Activated CD8-positive, alpha-beta memory T cell treated with anti-CD3 and anti-CD28 coated beads, Interleukin-2, amount 10 ng/mL, durations not matched to agents 7 days and 5 days (primary cell): Measurements from ENCODE around the gene PGAM5. TPM values are rescaled to one million over a fixed set of nuclear protein-coding genes. Genes with fewer than 3 reads are reported as not detected.

Source experiments
- ATAC-seq: fragments of 150-1000 bp; cut with Tn5 transposase; one replicate; pipeline ENCODE4 v1.10.0; 2021; ENCODE audit warnings: moderate library complexity
- CTCF ChIA-PET: fragments of 350-600 bp; sonication (Branson Sonifier 250); formaldehyde crosslinking; loops from one replicate; lab custom pipeline; 2021; ENCODE audit warnings: antibody characterized with exemption; lab: Charles Lee
- DNase-seq: peaks from one replicate; pipeline ENCODE4 v3.0.0-alpha.2; 2020
- H3K27ac Mint-ChIP-seq: one replicate; pipeline ENCODE4 v1.8.0; 2021; ENCODE audit warnings: mild to moderate bottlenecking, mixed read lengths
- H3K27me3 Mint-ChIP-seq: one replicate; pipeline ENCODE4 v1.8.0; 2021; ENCODE audit warnings: mixed read lengths
- H3K36me3 Mint-ChIP-seq: one replicate; pipeline ENCODE4 v1.8.0; 2021; ENCODE audit warnings: mild to moderate bottlenecking, mixed read lengths
- H3K4me1 Mint-ChIP-seq: one replicate; pipeline ENCODE4 v1.8.0; 2021; ENCODE audit warnings: mixed read lengths
- H3K4me3 Mint-ChIP-seq: one replicate; pipeline ENCODE4 v1.8.0; 2021; ENCODE audit warnings: mild to moderate bottlenecking, moderate library complexity, mixed read lengths
- H3K9me3 Mint-ChIP-seq: one replicate; pipeline ENCODE4 v1.8.0; 2022; ENCODE audit warnings: low read depth, mixed read lengths
- total RNA-seq, 2 experiments: library from RNA; stranded (reverse); gene quantifications; one replicate each; pipeline ENCODE4 v1.2.3, GENCODE V29; 2021

Gene PGAM5
- total RNA-seq, 2 experiments from 2014 or later: 59.6 to 70.1 TPM

- CTCF ChIA-PET: no interaction called here
- Mint-ChIP-seq H3K36me3 (peaks cover 81% of the 10 kb centered on the region), H3K9me3 (peaks cover 2% of the 10 kb centered on the region), H3K4me1 (no peaks in the 10 kb centered on the region), H3K27ac (no peak overlapping the region), H3K27me3 (no peaks in the 10 kb centered on the region), H3K4me3 (no peak overlapping the region)
- DNase-seq (no peak), ATAC-seq (no peak)
These were observed 20.9 kb downstream of the PGAM5 start for GRCh38 chr12:132731574-132731973.

GRCh38 chr12:132734206-132734605, 23.6 kb downstream of the PGAM5 start:
- Mint-ChIP-seq H3K4me1 (no peaks in the 10 kb centered on the region), H3K4me3 (no peak overlapping the region), H3K27ac (no peak overlapping the region), H3K36me3 (peaks cover 76% of the 10 kb centered on the region), H3K9me3 (peaks cover 2% of the 10 kb centered on the region), H3K27me3 (no peaks in the 10 kb centered on the region)
- CTCF ChIA-PET: no interaction called here
- DNase-seq (no peak), ATAC-seq (no peak)

- no peak for DNase-seq
- H3K27me3 Mint-ChIP-seq: no peaks in the 10 kb centered on the region
- peaks cover 75% of the 10 kb centered on the region for H3K36me3 Mint-ChIP-seq
- H3K9me3 Mint-ChIP-seq: no peaks in the 10 kb centered on the region
- no peaks in the 10 kb centered on the region for H3K4me1 Mint-ChIP-seq
- no peak overlapping the region for H3K27ac Mint-ChIP-seq
- CTCF ChIA-PET: no interaction called here
- no peak for ATAC-seq
- H3K4me3 Mint-ChIP-seq: no peak overlapping the region
These were observed 24.9 kb downstream of the PGAM5 start for GRCh38 chr12:132735496-132735895.

GRCh38 chr12:132736378-132736777, 25.7 kb downstream of the PGAM5 start:
- Mint-ChIP-seq H3K27ac (no peak overlapping the region), H3K4me3 (no peak overlapping the region), H3K4me1 (no peaks in the 10 kb centered on the region), H3K27me3 (no peaks in the 10 kb centered on the region), H3K9me3 (no peaks in the 10 kb centered on the region), H3K36me3 (peaks cover 77% of the 10 kb centered on the region)
- no peak for ATAC-seq
- CTCF ChIA-PET: no interaction called here
- DNase-seq: no peak

- peaks cover 78% of the 10 kb centered on the region for H3K36me3 Mint-ChIP-seq
- H3K27ac Mint-ChIP-seq: no peak overlapping the region
- CTCF ChIA-PET: no interaction called here
These were observed 26.3 kb downstream of the PGAM5 start for GRCh38 chr12:132736913-132737312.

GRCh38 chr12:132739600-132740312, 29.1 kb downstream of the PGAM5 start:
- no peak overlapping the region for H3K4me3 Mint-ChIP-seq
- H3K27me3 Mint-ChIP-seq: no peaks in the 10 kb centered on the region
- H3K9me3 Mint-ChIP-seq: peaks cover 3% of the 10 kb centered on the region
- no peak for DNase-seq
- no peak for ATAC-seq
- peaks cover 77% of the 10 kb centered on the region for H3K36me3 Mint-ChIP-seq
- no peak overlapping the region for H3K27ac Mint-ChIP-seq
- peaks cover 17% of the 10 kb centered on the region for H3K4me1 Mint-ChIP-seq
- CTCF ChIA-PET: no interaction called here

More at GRCh38 chr12:132736913-132737312, 26.3 kb downstream of the PGAM5 start:
- Mint-ChIP-seq H3K27me3 (no peaks in the 10 kb centered on the region), H3K9me3 (no peaks in the 10 kb centered on the region), H3K4me3 (no peak overlapping the region), H3K4me1 (no peaks in the 10 kb centered on the region)
- no peak for ATAC-seq
- DNase-seq: no peak

GRCh38 chr12:132740313-132740646, 29.6 kb downstream of the PGAM5 start:
- peaks cover 79% of the 10 kb centered on the region for H3K36me3 Mint-ChIP-seq
- CTCF ChIA-PET: no interaction called here
- peaks cover 17% of the 10 kb centered on the region for H3K4me1 Mint-ChIP-seq
- DNase-seq (no peak), ATAC-seq (no peak)
- no peak overlapping the region for H3K27ac Mint-ChIP-seq
- H3K9me3 Mint-ChIP-seq: peaks cover 3% of the 10 kb centered on the region
- H3K4me3 Mint-ChIP-seq: no peak overlapping the region
- H3K27me3 Mint-ChIP-seq: no peaks in the 10 kb centered on the region

GRCh38 chr12:132740652-132741051, 30.0 kb downstream of the PGAM5 start:
- H3K27me3 Mint-ChIP-seq: no peaks in the 10 kb centered on the region
- no peak overlapping the region for H3K4me3 Mint-ChIP-seq
- H3K9me3 Mint-ChIP-seq: peaks cover 3% of the 10 kb centered on the region
- H3K36me3 Mint-ChIP-seq: peaks cover 79% of the 10 kb centered on the region
- CTCF ChIA-PET: no interaction called here
- no peak overlapping the region for H3K27ac Mint-ChIP-seq
- DNase-seq (no peak), ATAC-seq (no peak)
- H3K4me1 Mint-ChIP-seq: peaks cover 17% of the 10 kb centered on the region

GRCh38 chr12:132741620-132742019, 31.0 kb downstream of the PGAM5 start:
- DNase-seq: no peak
- CTCF ChIA-PET: interaction anchor here (1.7 kb wide), 1 partner anchor 26 kb away, joined by 5 read pairs; no protein-coding TSS in a partner anchor
- peaks cover 3% of the 10 kb centered on the region for H3K9me3 Mint-ChIP-seq
- no peak overlapping the region for H3K4me3 Mint-ChIP-seq
- ATAC-seq: no peak
- H3K27me3 Mint-ChIP-seq: no peaks in the 10 kb centered on the region
- no peak overlapping the region for H3K27ac Mint-ChIP-seq
- H3K36me3 Mint-ChIP-seq: peaks cover 78% of the 10 kb centered on the region
- peaks cover 17% of the 10 kb centered on the region for H3K4me1 Mint-ChIP-seq

GRCh38 chr12:132743831-132744230, 33.2 kb downstream of the PGAM5 start:
- ATAC-seq: no peak
- Mint-ChIP-seq H3K4me3 (no peak overlapping the region), H3K27ac (no peak overlapping the region), H3K36me3 (peaks cover 89% of the 10 kb centered on the region), H3K4me1 (peaks cover 17% of the 10 kb centered on the region), H3K27me3 (no peaks in the 10 kb centered on the region), H3K9me3 (peaks cover 3% of the 10 kb centered on the region)
- DNase-seq: no peak
- CTCF ChIA-PET: no interaction called here

- peaks cover 17% of the 10 kb centered on the region for H3K4me1 Mint-ChIP-seq
- DNase-seq (no peak), ATAC-seq (no peak)
- no peak overlapping the region for H3K27ac Mint-ChIP-seq
- peaks cover 3% of the 10 kb centered on the region for H3K9me3 Mint-ChIP-seq
- H3K36me3 Mint-ChIP-seq: peaks cover 76% of the 10 kb centered on the region
- no peaks in the 10 kb centered on the region for H3K27me3 Mint-ChIP-seq
- H3K4me3 Mint-ChIP-seq: no peak overlapping the region
- CTCF ChIA-PET: no interaction called here
These were observed 36.0 kb downstream of the PGAM5 start for GRCh38 chr12:132746613-132747012.

- Mint-ChIP-seq H3K4me3 (no peak overlapping the region), H3K36me3 (peaks cover 72% of the 10 kb centered on the region), H3K4me1 (peaks cover 15% of the 10 kb centered on the region), H3K27me3 (no peaks in the 10 kb centered on the region), H3K9me3 (peaks cover 3% of the 10 kb centered on the region), H3K27ac (no peak overlapping the region)
- DNase-seq (no peak), ATAC-seq (no peak)
- CTCF ChIA-PET: no interaction called here
These were observed 36.8 kb downstream of the PGAM5 start for GRCh38 chr12:132747395-132747794.

- Mint-ChIP-seq H3K27ac (no peak overlapping the region), H3K4me1 (peaks cover 10% of the 10 kb centered on the region), H3K9me3 (no peaks in the 10 kb centered on the region), H3K36me3 (peaks cover 71% of the 10 kb centered on the region), H3K4me3 (no peak overlapping the region), H3K27me3 (no peaks in the 10 kb centered on the region)
- ATAC-seq: no peak
- CTCF ChIA-PET: no interaction called here
- DNase-seq: no peak
These were observed 37.3 kb downstream of the PGAM5 start for GRCh38 chr12:132747896-132748295.

GRCh38 chr12:132748319-132748718, 37.7 kb downstream of the PGAM5 start:
- H3K27me3 Mint-ChIP-seq: no peaks in the 10 kb centered on the region
- H3K36me3 Mint-ChIP-seq: peaks cover 71% of the 10 kb centered on the region
- H3K27ac Mint-ChIP-seq: no peak overlapping the region
- ATAC-seq: no peak
- H3K9me3 Mint-ChIP-seq: no peaks in the 10 kb centered on the region
- H3K4me3 Mint-ChIP-seq: no peak overlapping the region
- peaks cover 7% of the 10 kb centered on the region for H3K4me1 Mint-ChIP-seq
- no peak for DNase-seq
- CTCF ChIA-PET: no interaction called here
